H1 (cell line): ENCODE results near the gene NR2F6.

ENCODE experiments used
- BCL11A ChIP-seq, 2 experiments: IDR thresholded peaks; one replicate each; pipeline ENCODE4 v1.6.1; 2011; ENCODE audit warnings: low read depth in 2 of 2, low read length in 2 of 2, mild to moderate bottlenecking in 2 of 2
- CBX8 ChIP-seq: fragments of 300-800, 300-1000 bp; sonication (generic); IDR thresholded peaks from 2 replicates; pipeline ENCODE4 v1.7.1; 2016; ENCODE audit warnings: low read depth, low read length, borderline replicate concordance
- CEBPB ChIP-seq: IDR thresholded peaks from 2 replicates; pipeline ENCODE4 v1.6.1; 2012; ENCODE audit warnings: low read depth, low read length
- JUN ChIP-seq: IDR thresholded peaks from 2 replicates; pipeline ENCODE4 v1.6.1; 2011; ENCODE audit warnings: low read depth, mild to moderate bottlenecking, improper control_type of control experiment, low read length
- PHF8 ChIP-seq: fragments of 200-600 bp; sonication (generic); conservative IDR thresholded peaks from 2 replicates; pipeline ENCODE4 v1.7.1; 2012; ENCODE audit warnings: low read depth, mild to moderate bottlenecking, inconsistent platforms, low read length, moderate library complexity
- POLR2A ChIP-seq, 2 experiments: IDR thresholded peaks; 1 replicate in 1 of 2; 2 replicates in 1 of 2; pipeline ENCODE4 v1.6.1; 2011; ENCODE audit warnings: low read depth in 2 of 2, low read length in 2 of 2, mild to moderate bottlenecking in 2 of 2; ENCODE audit errors: control extremely low read depth in 1 of 2
- POLR2AphosphoS5 ChIP-seq: IDR thresholded peaks from 2 replicates; pipeline ENCODE4 v1.6.1; 2011; ENCODE audit warnings: low read depth, low read length
- TAF1 ChIP-seq: IDR thresholded peaks from 2 replicates; pipeline ENCODE4 v1.6.1; 2011; ENCODE audit warnings: mild to moderate bottlenecking, low read depth, low read length
- TF ChIP-seq, protein P1 (sequence below), 3 experiments: IDR thresholded peaks; 1 replicate in 2 of 3; 2 replicates in 1 of 3; pipeline versions ENCODE4 v1.5.1 to v1.6.1; 2011; ENCODE audit warnings: low read length in 3 of 3, mild to moderate bottlenecking in 3 of 3, inconsistent platforms in 2 of 3, low read depth in 1 of 3, moderate library complexity in 1 of 3; ENCODE audit not compliant: insufficient read depth in 1 of 3; ENCODE audit errors: control extremely low read depth in 1 of 3
- TF ChIP-seq, protein P2 (sequence below): IDR thresholded peaks from 2 replicates; pipeline ENCODE4 v1.6.1; 2011; ENCODE audit warnings: low read length, improper control_type of control experiment
- TF ChIP-seq, protein P3 (sequence below): IDR thresholded peaks from 2 replicates; pipeline ENCODE4 v1.6.1; 2012; ENCODE audit warnings: inconsistent platforms

DNA sequence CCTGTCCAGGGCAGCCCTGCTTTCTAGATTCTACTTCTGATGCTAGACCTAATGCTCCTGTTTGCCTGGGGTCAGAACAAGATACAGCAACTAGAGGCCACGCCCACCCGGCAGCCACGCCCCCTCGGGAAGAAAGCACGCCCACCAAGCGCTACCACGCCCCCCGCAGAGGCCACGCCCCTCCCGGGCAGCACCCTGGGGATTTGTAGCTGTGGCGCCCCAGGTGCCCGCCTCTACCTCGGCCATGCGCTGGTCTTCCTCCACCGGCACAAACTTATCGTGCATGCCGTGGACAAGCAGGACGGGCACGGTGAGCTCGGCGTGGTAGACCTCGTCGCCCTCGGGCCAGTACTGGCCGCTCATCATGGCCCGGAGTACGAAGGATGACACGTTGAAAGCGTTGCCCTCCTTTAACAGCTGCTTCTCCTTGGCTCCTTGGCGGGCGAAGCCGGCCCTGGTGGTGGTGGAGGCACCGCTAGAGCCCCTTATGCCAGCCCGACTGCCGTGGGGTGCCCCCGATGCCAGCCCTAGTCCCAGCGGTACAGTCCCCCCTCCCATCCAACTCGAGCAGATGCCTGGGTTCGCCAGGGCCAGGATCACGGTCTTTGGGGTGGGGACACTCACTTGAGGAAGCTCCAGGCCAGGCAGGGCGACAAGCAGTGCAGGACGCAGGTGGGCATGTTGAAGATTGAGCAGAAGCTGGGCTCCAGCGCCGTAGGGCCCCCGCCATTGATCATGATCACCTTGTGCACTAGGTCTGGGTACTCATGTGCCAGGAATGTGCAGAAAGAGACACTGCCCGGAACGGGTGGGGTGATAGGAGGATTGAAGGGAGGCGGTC, 48.6 kb upstream of the NR2F6 start:
- TF ChIP-seq POLR2A (IDR thresholded peaks at IDR 0.05; ENCODE audit: control extremely low read depth in 1 of 2, low read depth in 2 of 2, low read length in 2 of 2) (no peak), TAF1 (no peak), PHF8 (no peak), CEBPB (no peak), CBX8 (no peak), JUN (no peak), POLR2AphosphoS5 (0 out of 2 replicates have a peak, but pooled peaks have one; percentile 24), BCL11A (IDR thresholded peaks at IDR 0.05; ENCODE audit: low read depth in 2 of 2, low read length in 2 of 2) (no peak)
- TF ChIP-seq, protein P1, sequence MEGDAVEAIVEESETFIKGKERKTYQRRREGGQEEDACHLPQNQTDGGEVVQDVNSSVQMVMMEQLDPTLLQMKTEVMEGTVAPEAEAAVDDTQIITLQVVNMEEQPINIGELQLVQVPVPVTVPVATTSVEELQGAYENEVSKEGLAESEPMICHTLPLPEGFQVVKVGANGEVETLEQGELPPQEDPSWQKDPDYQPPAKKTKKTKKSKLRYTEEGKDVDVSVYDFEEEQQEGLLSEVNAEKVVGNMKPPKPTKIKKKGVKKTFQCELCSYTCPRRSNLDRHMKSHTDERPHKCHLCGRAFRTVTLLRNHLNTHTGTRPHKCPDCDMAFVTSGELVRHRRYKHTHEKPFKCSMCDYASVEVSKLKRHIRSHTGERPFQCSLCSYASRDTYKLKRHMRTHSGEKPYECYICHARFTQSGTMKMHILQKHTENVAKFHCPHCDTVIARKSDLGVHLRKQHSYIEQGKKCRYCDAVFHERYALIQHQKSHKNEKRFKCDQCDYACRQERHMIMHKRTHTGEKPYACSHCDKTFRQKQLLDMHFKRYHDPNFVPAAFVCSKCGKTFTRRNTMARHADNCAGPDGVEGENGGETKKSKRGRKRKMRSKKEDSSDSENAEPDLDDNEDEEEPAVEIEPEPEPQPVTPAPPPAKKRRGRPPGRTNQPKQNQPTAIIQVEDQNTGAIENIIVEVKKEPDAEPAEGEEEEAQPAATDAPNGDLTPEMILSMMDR (IDR thresholded peaks at IDR 0.05; ENCODE audit: control extremely low read depth in 1 of 3, insufficient read depth in 1 of 3, low read depth in 1 of 3, low read length in 3 of 3), result no peak
- TF ChIP-seq, protein P2, sequence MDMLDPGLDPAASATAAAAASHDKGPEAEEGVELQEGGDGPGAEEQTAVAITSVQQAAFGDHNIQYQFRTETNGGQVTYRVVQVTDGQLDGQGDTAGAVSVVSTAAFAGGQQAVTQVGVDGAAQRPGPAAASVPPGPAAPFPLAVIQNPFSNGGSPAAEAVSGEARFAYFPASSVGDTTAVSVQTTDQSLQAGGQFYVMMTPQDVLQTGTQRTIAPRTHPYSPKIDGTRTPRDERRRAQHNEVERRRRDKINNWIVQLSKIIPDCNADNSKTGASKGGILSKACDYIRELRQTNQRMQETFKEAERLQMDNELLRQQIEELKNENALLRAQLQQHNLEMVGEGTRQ, result no peak
- TF ChIP-seq, protein P3, sequence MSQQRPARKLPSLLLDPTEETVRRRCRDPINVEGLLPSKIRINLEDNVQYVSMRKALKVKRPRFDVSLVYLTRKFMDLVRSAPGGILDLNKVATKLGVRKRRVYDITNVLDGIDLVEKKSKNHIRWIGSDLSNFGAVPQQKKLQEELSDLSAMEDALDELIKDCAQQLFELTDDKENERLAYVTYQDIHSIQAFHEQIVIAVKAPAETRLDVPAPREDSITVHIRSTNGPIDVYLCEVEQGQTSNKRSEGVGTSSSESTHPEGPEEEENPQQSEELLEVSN, result no peak
